Stimulated activated CD4-positive, alpha-beta T cell treated with anti-CD3 and anti-CD28 coated beads, Interleukin-2, amount 100 ng/mL, for 24 hours (primary cell): ENCODE results near the gene QSOX2.

ENCODE experiments used
- DNase-seq, 2 donors: peaks; one replicate each; pipeline ENCODE4 v3.0.0-alpha.2; 2020

Gene QSOX2

GRCh38 chr9:136235709-136236455 lies 9.7 kb downstream of the QSOX2 start:
- no peak for DNase-seq

DNA sequence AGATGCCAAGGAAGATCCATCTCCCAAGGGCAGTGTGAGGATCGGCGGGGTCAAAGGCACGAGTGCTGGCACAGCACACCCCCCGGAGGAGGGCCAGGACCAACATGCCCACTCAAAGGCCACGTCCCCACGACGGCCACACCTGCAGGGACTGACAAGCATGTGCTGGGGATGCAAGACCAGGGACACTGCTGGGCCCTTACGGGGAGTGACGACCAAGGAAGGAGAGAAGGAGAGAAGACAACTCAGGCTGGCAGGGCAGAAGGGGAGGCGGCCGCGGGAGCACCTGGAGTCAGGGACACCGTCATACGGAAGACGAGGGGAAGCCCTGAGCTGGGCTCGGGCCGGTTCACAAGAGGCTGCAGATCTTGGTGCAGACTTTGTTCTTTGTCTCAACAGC lies 10.4 kb downstream of the QSOX2 start:
- no peak for DNase-seq

DNA sequence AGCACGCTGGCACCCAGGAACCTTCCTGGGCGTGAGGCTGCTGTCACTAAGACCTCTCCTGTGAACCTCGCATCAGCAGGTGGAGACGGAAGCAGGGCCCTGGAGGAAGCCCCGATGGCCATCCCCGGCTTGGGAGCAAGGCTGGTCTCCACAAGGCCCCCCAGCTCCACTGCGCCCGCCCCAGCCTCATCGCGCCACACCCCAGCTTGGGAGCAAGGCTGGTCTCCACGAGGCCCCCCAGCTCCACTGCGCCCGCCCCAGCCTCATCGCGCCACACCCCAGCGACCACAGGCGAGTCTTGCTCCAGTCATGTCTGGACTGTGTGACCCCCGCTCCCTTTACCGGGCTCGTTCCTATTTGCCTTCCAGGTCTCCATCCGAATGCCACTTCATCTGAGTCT lies 11.0 kb downstream of the QSOX2 start:
- DNase-seq = no peak

GRCh38 chr9:136233868-136234267 lies 11.7 kb downstream of the QSOX2 start:
- DNase-seq = no peak

DNA sequence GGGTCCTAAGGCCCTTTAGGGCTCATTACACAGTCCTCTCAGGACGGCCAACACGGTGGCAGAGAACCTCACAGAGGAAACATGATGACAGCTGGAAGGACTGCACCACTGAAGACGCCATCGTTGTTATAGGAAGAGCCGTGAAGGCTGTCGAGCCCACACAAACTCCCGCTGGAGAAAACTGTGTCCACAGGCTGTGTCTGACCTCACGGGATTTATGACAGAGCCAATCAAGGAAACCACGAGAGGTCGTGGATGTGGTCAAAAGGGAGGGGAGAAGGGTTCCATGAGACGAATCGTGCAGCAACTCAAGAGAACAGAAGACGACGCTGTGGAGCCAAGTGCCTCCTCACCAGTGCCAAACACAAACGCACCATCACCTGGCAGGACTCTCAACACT lies 12.2 kb downstream of the QSOX2 start:
- no peak for DNase-seq

DNA sequence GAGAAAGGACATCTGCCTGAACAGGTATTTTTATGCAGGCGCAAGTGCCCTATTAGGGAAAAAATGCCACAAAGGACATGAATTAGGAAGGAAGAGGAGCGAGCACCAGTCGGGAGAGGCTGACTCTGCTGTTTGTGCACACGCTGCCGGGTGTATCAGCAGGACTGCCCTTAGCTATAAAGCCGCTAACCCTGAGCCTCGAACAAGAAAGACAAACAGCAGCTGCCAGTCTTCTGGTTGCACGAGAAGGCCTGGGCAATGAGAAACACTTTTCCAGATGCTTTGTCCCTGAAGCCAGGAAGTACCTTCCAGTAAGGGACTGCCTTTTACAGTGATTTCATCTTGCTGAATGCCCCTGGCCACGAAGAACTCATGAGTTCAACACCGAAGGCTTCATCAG lies 12.6 kb downstream of the QSOX2 start:
- DNase-seq = no peak

DNA sequence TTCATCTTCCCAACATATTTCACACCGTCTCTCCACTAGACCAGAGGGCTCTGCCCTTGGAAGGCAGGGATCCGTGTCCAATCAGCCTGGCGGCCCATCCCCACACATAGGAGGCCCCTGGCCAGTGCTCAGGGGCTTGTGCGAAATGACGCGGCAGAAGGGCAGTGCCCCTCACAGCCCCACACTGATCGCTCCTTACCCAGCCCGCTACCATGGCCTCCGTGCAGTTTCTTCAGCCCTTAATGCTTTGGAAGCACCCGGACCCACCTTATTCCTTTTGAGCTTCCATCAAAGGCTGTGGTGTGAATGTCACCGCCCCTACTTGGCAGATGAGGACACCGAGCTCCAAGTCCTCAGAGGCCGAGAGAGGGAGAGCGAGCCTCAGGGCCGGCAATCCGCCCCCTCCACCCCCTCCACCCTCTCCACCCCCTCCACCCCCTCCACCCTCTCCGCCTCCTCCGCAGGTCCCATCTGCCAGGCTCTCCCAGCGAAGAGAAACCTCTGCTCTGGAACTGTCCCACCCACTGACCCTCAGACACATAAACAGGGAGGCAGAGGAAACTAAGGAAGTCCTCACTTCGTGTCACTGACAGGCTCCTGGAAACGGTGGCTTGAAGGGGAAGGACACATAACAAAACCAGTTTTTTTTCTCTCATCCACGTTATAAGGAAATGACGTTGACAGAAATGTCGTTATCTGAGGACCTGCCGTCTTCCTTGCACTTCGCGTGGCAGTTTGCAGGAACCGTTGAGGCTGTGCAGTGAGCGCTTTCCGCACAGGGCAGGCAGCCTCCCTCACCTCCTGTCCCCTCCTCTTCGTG lies 13.9 kb downstream of the QSOX2 start:
- DNase-seq = no peak

GRCh38 chr9:136230773-136231172 lies 14.8 kb downstream of the QSOX2 start:
- no peak for DNase-seq

- DNase-seq = no peak
Measured at GRCh38 chr9:136230365-136230764, 15.2 kb downstream of the QSOX2 start.

DNA sequence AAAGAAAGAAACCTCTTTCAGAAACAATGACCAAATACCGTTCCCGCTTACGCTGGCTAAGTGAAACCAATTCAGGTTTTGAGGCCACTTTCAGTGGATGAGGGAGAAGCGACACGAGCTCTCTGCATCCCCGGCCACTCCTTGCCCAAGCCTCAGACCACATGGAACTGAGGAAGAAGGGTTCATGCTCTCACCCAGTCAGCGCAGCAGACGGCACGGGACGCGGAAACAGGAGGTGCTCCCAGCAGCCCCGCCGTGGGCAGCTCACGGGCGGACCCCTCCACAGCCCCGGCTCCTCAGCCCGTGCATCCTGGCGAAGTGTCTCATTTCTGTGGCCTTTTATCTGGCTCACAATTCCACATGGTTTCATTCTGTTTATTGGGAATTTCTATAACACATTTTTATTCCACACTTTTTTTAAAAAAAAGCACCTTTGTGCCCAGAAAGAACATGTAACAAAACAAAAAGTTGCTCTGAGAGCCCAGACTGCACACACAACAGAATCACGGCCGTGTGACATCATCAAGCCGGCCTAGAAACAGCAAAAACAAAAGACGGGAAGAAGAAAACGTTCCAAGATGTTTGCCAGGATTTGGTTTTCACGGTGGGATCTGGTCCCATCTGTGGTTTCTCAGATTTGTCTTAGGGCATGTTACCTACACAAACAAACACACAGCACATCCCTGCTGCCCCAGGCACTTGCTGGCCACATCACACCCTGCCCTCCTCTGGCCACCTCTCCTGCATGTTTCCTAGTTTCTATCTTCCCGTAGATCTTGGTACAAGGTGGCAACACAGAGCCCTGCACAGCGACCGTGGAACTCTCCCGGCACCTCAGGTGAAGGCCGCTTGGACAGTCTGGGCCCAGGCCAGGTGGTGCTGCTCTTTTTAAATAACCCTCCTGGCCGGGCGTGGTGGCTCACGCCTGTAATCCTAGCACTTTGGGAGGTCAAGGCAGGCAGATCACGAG lies 16.2 kb downstream of the QSOX2 start:
- no peak for DNase-seq

GRCh38 chr9:136228107-136228875 lies 17.3 kb downstream of the QSOX2 start:
- no peak for DNase-seq

GRCh38 chr9:136226680-136227407 lies 18.8 kb downstream of the QSOX2 start:
- no peak for DNase-seq

DNA sequence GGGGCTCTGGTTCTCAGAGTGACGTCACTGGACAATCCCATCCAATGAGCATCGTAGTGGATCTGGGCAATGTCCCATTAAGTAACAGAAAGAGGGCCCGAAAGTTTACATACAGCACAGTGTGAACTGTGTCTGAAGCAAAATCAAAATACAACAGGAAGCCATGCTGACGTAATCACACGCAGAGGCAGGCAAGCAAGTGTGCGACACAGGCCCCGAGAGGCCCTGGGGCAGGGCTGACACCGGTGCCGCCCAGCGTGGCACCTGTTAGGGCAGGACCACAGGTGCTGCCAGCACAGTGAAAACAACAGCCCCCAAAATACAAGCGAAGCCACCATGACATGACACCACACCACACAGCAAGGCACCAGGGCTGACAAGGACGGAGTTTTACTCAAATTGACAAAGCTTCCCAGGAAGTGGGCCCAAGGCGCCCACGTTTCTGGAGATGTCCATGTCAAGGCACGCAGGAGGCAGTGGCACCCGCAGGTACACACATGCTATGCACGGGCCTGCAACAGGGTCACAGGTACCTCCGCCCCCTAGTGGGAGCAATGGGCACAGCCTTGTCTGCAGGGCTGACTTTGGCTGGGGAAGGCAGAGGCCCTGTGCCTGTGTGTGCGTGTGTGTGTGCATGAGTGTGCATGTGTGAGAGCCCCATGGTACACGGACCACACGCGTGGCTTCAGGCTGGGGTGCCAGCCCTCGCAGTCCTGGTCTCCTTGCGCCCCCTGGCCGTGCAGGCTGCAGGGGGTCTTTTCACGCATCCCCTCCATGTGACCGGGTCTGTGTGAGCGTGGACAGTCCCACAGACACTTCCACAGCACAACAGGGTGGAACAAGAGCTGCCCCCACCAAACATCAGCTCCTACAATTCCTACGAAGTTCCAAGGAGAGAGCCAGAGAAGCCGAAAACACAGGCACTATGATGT lies 19.6 kb downstream of the QSOX2 start:
- peak; percentile 73 to 77 for DNase-seq

- DNase-seq = no peak
Measured at GRCh38 chr9:136225366-136225747, 20.3 kb downstream of the QSOX2 start.

DNA sequence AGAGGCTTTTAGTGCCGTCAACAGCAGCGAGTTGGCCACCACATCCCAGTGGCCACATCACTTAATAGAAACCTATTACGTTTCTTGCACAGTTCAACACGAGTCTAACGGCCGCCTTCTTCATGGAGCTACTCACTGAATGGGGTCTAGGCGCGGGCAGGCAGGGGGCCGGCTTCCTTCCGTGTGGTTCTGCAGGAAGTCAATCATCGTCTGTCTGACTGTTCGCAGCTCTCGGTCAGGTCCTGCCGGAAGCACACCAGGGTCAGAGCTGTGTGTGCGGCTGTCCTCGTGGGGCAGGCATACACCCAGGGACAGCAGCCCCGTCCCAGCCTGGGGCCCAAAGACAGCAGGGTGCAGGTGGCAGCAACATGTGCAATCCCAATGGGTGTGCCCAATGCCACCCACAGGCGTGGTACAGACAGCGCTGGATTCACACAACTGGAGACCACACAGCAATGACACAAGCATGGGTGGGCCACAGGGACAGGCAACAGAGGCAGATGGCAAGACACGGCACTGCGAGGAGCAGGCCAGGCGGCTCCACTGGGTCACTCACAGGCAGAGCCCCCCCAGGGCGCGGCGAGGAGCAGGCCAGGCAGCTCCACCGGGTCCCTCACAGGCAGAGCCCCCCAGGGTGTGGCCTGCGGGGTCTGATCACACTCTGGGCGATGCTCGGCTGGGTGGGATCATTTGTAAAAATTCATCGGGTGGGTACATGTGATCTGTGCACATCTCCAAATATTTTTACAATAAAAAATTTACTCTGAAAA lies 21.6 kb downstream of the QSOX2 start:
- DNase-seq = no peak

DNA sequence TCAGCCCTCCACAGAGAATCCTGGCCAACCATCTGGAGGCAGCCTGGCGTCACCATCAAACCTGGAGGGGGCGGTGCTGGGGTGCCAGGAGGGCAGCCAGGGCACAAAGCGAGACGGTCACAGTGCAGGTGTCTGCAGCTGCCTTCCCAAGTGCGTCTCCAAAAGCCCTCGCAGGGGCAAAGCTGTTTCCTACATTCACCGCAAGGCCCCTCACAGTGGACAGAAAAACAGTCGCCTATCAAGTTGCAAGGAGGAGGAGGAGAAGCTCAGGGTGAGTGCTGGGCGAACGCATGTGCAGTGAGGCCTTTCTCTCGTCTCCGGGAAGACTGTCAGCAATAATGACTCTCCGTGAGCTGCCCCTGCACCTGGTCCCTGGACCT lies 22.7 kb downstream of the QSOX2 start:
- DNase-seq = no peak

DNA sequence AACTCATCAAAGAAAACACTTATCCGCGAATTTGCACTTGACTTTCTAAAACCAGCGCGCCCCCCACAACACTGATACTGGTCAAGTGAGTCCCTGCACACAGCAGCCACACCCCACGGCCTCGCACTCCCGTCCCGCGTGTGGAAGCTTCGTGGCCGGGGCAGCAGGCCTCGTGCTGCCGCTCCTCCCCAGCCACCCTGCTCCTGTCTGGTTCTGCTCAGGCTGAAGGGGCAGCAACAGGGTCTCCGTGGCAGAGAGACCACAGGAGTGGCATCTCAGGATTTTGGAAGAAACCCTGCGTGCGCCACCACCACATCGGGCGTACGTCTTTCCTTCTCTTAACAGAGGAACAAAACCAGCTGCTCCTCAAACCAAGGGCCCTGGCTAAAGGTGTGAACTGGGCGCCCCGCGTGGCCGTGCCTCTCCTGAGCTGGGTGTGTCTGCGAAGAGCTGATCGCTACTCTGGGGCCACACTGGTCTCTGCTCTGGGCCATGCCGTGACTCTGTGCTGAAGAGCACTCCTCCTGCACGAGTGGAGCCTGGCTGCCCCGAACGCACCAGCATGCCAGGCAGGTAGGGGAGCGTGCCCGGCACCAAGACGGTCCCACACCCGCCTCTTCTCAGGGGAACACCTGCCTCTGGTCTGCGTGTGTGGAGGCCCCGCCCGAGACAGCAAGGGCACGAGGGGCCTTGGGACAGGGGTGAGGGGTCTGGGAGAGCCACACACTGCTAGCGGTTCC lies 23.3 kb downstream of the QSOX2 start:
- DNase-seq = no peak

DNA sequence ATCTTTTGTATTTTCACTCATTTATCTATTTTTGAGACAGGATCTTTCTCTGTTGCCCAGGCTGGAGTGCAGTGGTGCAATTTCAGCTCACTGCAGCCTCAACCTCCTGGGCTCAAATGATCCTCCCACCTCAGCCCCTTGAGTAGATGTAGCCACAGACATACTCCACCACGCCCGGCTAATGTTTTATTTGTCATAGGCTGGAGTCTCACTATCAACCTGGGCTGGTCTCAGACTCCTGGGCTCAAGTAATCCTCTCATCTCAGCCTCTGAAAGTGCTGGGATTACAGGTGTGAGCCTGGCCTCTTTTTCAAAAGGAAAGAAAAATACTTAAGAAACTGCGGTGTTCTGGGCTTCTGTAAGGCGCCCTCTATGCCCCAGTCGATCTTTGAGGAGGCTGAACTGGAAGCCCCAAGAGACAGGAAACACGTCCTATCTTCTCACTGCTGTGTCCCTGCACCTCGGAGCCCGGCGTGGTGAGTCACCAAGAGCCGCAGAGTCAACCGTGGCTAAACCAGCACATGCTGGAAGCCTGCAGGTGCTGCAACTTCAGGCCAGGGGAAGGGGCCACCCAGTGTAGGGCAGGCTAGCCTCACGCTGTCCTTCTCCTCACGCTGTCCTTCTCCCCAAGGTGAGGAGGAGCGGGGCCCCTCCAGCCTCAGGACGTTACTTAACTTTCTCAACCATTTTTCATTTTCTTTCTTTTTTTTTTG lies 25.4 kb downstream of the QSOX2 start:
- no peak for DNase-seq
